H1 (cell line): ENCODE measurements around the gene HAGH. TPM values are rescaled to one million over a fixed set of nuclear protein-coding genes. Genes with fewer than 3 reads are reported as not detected.

ENCODE experiments used
- ASH2L ChIP-seq: fragments of 200-600, 300-600 bp; sonication (generic); IDR thresholded peaks from one replicate; pipeline ENCODE4 v1.7.1; 2017; ENCODE audit warnings: low read length
- JUN ChIP-seq: IDR thresholded peaks from 2 replicates; pipeline ENCODE4 v1.6.1; 2011; ENCODE audit warnings: low read depth, mild to moderate bottlenecking, improper control_type of control experiment, low read length
- KDM4A ChIP-seq: IDR thresholded peaks from one replicate; pipeline ENCODE4 v1.7.1; 2012; ENCODE audit warnings: low read depth, mild to moderate bottlenecking, moderate library complexity, low read length, inconsistent platforms; ENCODE audit not compliant: severe bottlenecking
- NANOG ChIP-seq: IDR thresholded peaks from 2 replicates; pipeline ENCODE4 v1.6.1; 2011; ENCODE audit warnings: low read length, low read depth, mild to moderate bottlenecking, inconsistent platforms; ENCODE audit not compliant: insufficient read depth, poor library complexity, severe bottlenecking
- RAD21 ChIP-seq, 2 experiments: IDR thresholded peaks in 1 of 2; conservative IDR thresholded peaks in 1 of 2; 2 replicates each; pipeline ENCODE4 v1.6.1; 2011; ENCODE audit warnings: low read depth in 2 of 2, low read length in 2 of 2, improper control_type of control experiment in 1 of 2, inconsistent platforms in 1 of 2, mild to moderate bottlenecking in 1 of 2, moderate library complexity in 1 of 2
- RXRA ChIP-seq: IDR thresholded peaks from 2 replicates; pipeline ENCODE4 v1.6.1; 2011; ENCODE audit warnings: low read depth, mild to moderate bottlenecking, low read length, moderate library complexity; ENCODE audit not compliant: insufficient read depth
- SP1 ChIP-seq: IDR thresholded peaks from 2 replicates; pipeline ENCODE4 v1.6.1; 2011; ENCODE audit warnings: low read depth, low read length
- SP4 ChIP-seq: IDR thresholded peaks from 2 replicates; pipeline ENCODE4 v1.6.1; 2012; ENCODE audit warnings: low read length, inconsistent platforms
- polyA plus RNA-seq, 7 experiments: library from polyadenylated mRNA; depleted of rRNA in 3 of 7; stranded (reverse) in 5 of 7; unstranded in 2 of 7; fragments of >200 nt in 5 of 7; fragments of 200-250 nt in 2 of 7; gene quantifications; 1 replicate in 5 of 7; 2 replicates in 1 of 7; 4 replicates in 1 of 7; pipeline versions ENCODE4 v1.2.1 to v1.2.3, GENCODE V29; 2011 to 2013; ENCODE audit warnings: missing spikeins in 2 of 7, mixed read lengths in 2 of 7
- total RNA-seq: library from RNA; stranded (reverse); fragmentation: NEBNext Ultra II Directional; extraction: Animal tissue kit (Norgen Biotek cat#: 25700); gene quantifications from 2 replicates; pipeline ENCODE4 v1.2.1, GENCODE V29; 2021
- TF ChIP-seq, protein P1 (sequence below): fragments of 300-600 bp; sonication (generic); IDR thresholded peaks from 2 replicates; pipeline ENCODE4 v1.7.1; 2012; ENCODE audit warnings: low read length, moderate library complexity, mild to moderate bottlenecking, inconsistent platforms; ENCODE audit not compliant: insufficient replicate concordance

HAGH gene
- total and polyA plus RNA-seq, 2 of the 8 experiments (the other 6 are each of a cell fraction or from before 2014, with no cell fraction given) = 28.7 to 40.6 TPM

DNA sequence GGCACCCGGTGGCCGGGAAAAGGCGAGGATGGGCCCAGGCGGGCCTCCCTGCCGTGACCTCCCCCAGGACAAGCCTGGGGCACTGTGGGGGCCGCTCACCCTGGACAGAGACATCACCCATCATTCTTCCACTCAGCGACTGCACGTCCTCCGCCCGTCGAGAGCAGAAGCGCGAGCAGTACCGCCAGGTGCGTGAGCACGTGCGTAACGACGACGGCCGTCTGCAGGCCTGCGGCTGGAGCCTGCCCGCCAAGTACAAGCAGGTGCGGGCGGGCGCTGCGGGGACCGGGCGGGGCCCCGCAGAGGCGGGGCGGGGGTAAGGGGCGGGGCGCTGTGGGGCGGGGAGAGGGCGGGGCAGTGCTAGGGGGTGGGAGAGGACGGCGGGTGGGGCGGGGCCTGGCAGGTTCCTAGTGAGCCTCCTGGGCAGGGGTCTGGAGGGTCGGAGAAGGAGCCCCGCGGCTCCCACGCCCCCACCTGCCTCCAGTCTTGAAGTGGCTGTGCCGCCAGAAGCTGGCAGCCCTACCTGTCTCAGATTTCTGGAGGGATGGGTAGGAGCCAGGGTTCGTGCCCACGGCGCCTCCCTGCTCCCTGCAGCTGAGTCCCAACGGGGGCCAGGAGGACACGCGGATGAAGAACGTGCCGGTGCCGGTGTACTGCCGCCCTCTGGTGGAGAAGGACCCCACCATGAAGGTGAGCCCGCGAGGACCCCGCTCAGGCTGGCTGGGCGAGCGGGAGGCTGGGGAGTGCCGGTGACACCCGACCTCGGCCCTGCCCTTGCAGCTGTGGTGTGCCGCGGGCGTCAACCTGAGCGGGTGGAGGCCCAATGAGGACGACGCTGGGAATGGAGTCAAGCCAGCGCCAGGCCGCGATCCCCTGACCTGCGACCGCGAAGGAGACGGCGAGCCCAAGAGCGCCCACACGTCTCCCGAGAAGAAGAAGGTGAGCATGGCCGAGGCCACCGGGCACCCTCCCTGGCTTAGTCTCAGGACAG, 62.8 kb downstream of the HAGH start (continued):
- TF ChIP-seq, protein P1, sequence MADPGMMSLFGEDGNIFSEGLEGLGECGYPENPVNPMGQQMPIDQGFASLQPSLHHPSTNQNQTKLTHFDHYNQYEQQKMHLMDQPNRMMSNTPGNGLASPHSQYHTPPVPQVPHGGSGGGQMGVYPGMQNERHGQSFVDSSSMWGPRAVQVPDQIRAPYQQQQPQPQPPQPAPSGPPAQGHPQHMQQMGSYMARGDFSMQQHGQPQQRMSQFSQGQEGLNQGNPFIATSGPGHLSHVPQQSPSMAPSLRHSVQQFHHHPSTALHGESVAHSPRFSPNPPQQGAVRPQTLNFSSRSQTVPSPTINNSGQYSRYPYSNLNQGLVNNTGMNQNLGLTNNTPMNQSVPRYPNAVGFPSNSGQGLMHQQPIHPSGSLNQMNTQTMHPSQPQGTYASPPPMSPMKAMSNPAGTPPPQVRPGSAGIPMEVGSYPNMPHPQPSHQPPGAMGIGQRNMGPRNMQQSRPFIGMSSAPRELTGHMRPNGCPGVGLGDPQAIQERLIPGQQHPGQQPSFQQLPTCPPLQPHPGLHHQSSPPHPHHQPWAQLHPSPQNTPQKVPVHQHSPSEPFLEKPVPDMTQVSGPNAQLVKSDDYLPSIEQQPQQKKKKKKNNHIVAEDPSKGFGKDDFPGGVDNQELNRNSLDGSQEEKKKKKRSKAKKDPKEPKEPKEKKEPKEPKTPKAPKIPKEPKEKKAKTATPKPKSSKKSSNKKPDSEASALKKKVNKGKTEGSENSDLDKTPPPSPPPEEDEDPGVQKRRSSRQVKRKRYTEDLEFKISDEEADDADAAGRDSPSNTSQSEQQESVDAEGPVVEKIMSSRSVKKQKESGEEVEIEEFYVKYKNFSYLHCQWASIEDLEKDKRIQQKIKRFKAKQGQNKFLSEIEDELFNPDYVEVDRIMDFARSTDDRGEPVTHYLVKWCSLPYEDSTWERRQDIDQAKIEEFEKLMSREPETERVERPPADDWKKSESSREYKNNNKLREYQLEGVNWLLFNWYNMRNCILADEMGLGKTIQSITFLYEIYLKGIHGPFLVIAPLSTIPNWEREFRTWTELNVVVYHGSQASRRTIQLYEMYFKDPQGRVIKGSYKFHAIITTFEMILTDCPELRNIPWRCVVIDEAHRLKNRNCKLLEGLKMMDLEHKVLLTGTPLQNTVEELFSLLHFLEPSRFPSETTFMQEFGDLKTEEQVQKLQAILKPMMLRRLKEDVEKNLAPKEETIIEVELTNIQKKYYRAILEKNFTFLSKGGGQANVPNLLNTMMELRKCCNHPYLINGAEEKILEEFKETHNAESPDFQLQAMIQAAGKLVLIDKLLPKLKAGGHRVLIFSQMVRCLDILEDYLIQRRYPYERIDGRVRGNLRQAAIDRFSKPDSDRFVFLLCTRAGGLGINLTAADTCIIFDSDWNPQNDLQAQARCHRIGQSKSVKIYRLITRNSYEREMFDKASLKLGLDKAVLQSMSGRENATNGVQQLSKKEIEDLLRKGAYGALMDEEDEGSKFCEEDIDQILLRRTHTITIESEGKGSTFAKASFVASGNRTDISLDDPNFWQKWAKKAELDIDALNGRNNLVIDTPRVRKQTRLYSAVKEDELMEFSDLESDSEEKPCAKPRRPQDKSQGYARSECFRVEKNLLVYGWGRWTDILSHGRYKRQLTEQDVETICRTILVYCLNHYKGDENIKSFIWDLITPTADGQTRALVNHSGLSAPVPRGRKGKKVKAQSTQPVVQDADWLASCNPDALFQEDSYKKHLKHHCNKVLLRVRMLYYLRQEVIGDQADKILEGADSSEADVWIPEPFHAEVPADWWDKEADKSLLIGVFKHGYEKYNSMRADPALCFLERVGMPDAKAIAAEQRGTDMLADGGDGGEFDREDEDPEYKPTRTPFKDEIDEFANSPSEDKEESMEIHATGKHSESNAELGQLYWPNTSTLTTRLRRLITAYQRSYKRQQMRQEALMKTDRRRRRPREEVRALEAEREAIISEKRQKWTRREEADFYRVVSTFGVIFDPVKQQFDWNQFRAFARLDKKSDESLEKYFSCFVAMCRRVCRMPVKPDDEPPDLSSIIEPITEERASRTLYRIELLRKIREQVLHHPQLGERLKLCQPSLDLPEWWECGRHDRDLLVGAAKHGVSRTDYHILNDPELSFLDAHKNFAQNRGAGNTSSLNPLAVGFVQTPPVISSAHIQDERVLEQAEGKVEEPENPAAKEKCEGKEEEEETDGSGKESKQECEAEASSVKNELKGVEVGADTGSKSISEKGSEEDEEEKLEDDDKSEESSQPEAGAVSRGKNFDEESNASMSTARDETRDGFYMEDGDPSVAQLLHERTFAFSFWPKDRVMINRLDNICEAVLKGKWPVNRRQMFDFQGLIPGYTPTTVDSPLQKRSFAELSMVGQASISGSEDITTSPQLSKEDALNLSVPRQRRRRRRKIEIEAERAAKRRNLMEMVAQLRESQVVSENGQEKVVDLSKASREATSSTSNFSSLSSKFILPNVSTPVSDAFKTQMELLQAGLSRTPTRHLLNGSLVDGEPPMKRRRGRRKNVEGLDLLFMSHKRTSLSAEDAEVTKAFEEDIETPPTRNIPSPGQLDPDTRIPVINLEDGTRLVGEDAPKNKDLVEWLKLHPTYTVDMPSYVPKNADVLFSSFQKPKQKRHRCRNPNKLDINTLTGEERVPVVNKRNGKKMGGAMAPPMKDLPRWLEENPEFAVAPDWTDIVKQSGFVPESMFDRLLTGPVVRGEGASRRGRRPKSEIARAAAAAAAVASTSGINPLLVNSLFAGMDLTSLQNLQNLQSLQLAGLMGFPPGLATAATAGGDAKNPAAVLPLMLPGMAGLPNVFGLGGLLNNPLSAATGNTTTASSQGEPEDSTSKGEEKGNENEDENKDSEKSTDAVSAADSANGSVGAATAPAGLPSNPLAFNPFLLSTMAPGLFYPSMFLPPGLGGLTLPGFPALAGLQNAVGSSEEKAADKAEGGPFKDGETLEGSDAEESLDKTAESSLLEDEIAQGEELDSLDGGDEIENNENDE = no peak
- TF ChIP-seq SP4 = no peak
- TF ChIP-seq KDM4A = peak; percentile 46
- no peak for TF ChIP-seq JUN
- TF ChIP-seq SP1 = no peak
- no peak for TF ChIP-seq NANOG
- peak; percentile 71 to 75 for TF ChIP-seq RAD21 (IDR thresholded peaks at IDR 0.05 in 1 of 2, conservative IDR thresholded peaks at IDR 0.05 in 1 of 2; ENCODE audit: low read depth in 2 of 2, low read length in 2 of 2)
- no peak for TF ChIP-seq ASH2L
- TF ChIP-seq RXRA = no peak
